ENCODE results near the gene MRPL53. TPM values are rescaled to one million over a fixed set of nuclear protein-coding genes. Genes with fewer than 3 reads are reported as not detected.

The MRPL53 gene
- total and polyA plus RNA-seq, 2 of the 13 experiments (the other 11 are each of a cell fraction or from before 2014, with no cell fraction given), result 34.3 to 51.9 TPM

GRCh38 chr2:74497777-74498499 is 25.5 kb upstream of the MRPL53 start (continued):
- TF ChIP-seq PATZ1 (CRISPR knock-in tag; IDR thresholded peaks at IDR 0.05) (no peak; the same call in 1 of the 2 replicates), HMG20A (CRISPR knock-in tag; IDR thresholded peaks at IDR 0.05; ENCODE audit: borderline replicate concordance) (no peak), DZIP1 (CRISPR knock-in tag; IDR thresholded peaks at IDR 0.05) (no peak), ZFAT (CRISPR knock-in tag; conservative IDR thresholded peaks at IDR 0.05) (no peak), PTBP1 (IDR thresholded peaks at IDR 0.05; ENCODE audit: low read depth, low read length, poor library complexity, severe bottlenecking) (no peak), ZNF770 (CRISPR knock-in tag; IDR thresholded peaks at IDR 0.05) (peak; percentile 16; the same call in 1 of the 2 replicates), ELF4 (CRISPR knock-in tag; IDR thresholded peaks at IDR 0.05; ENCODE audit: borderline replicate concordance) (no peak), ZNF609 (CRISPR knock-in tag; IDR thresholded peaks at IDR 0.05; ENCODE audit: borderline replicate concordance) (no peak), ZNF484 (CRISPR knock-in tag; IDR thresholded peaks at IDR 0.05; ENCODE audit: borderline replicate concordance, low read depth) (no peak), NCOA1 (CRISPR knock-in tag; IDR thresholded peaks at IDR 0.05) (no peak; the same call in 1 of the 2 replicates), ZNF331 (CRISPR knock-in tag; IDR thresholded peaks at IDR 0.05) (no peak), PRDM10 (CRISPR knock-in tag; IDR thresholded peaks at IDR 0.05; ENCODE audit: low read depth) (no peak)

Data from HepG2 (cell line).